Sigmoid colon (tissue), 4 donors: ENCODE measurements around the gene PRMT7.

ENCODE experiments used
- EP300 ChIP-seq, 4 donors: sonication (generic); formaldehyde crosslinking; IDR thresholded peaks; one replicate each; pipeline ENCODE4 v1.6.1; 2017; ENCODE audit warnings: antibody characterized with exemption in 4 of 4
- POLR2A ChIP-seq, 2 donors: fragments of 450-650 bp; IDR thresholded peaks; one replicate each; pipeline ENCODE4 v1.6.1; 2016; ENCODE audit warnings: antibody characterized with exemption in 2 of 2, mild to moderate bottlenecking in 2 of 2, moderate library complexity in 2 of 2
- POLR2AphosphoS5 ChIP-seq, 4 donors: sonication (generic); formaldehyde crosslinking; IDR thresholded peaks; one replicate each; pipeline ENCODE4 v1.6.1; 2017; ENCODE audit warnings: antibody characterized with exemption in 4 of 4
- TF ChIP-seq, protein P1 (sequence below), 4 experiments: fragments of 450-650 bp in 3 of 4; fragments of 200-600 bp in 1 of 4; IDR thresholded peaks; one replicate each; pipeline ENCODE4 v1.5.1; 2016 to 2019; ENCODE audit warnings: antibody characterized with exemption in 4 of 4, mild to moderate bottlenecking in 3 of 4, moderate library complexity in 2 of 4

DNA sequence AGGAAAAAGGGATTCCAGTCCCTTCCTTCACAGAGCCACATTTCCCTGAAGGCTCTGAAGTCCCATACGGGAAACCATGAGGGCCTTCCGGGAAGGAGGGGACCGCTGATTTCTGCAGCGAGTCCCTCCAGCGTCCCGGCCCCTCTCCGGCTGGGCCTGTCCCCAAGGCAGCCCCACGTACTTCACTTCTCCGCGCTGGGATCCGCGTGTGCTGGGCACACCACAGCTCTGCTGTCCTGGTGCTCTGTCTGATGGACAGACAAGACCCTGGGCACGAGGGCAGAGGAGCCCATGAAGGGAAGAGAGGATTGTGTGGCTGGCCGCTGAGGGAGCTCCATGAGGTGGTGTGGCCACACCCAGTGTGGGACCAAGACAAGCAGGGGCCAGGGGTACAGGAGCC, 57.1 kb downstream of the PRMT7 start:
- TF ChIP-seq, protein P1, sequence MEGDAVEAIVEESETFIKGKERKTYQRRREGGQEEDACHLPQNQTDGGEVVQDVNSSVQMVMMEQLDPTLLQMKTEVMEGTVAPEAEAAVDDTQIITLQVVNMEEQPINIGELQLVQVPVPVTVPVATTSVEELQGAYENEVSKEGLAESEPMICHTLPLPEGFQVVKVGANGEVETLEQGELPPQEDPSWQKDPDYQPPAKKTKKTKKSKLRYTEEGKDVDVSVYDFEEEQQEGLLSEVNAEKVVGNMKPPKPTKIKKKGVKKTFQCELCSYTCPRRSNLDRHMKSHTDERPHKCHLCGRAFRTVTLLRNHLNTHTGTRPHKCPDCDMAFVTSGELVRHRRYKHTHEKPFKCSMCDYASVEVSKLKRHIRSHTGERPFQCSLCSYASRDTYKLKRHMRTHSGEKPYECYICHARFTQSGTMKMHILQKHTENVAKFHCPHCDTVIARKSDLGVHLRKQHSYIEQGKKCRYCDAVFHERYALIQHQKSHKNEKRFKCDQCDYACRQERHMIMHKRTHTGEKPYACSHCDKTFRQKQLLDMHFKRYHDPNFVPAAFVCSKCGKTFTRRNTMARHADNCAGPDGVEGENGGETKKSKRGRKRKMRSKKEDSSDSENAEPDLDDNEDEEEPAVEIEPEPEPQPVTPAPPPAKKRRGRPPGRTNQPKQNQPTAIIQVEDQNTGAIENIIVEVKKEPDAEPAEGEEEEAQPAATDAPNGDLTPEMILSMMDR (IDR thresholded peaks at IDR 0.05): no peak
- TF ChIP-seq EP300 (IDR thresholded peaks at IDR 0.05) (no peak), POLR2AphosphoS5 (IDR thresholded peaks at IDR 0.05) (no peak), POLR2A (IDR thresholded peaks at IDR 0.05) (no peak)
